GM15510 (cell line): ENCODE measurements around the gene ABCA4.

ENCODE experiments used
- POLR2A ChIP-seq: IDR thresholded peaks from 3 replicates; pipeline ENCODE4 v1.6.1; 2011; ENCODE audit warnings: borderline replicate concordance; ENCODE audit not compliant: insufficient read length; ENCODE audit errors: extremely low read depth

Gene ABCA4

GRCh38 chr1:94079080-94079940 is 41.6 kb downstream of the ABCA4 start:
- no peak for TF ChIP-seq POLR2A

- TF ChIP-seq POLR2A = no peak
Measured at GRCh38 chr1:94072840-94073522, 48.0 kb downstream of the ABCA4 start.

- no peak for TF ChIP-seq POLR2A
Measured at GRCh38 chr1:94071976-94072375, 49.0 kb downstream of the ABCA4 start.

- no peak for TF ChIP-seq POLR2A
Measured at GRCh38 chr1:94071391-94071790, 49.6 kb downstream of the ABCA4 start.

- TF ChIP-seq POLR2A = no peak
Measured at GRCh38 chr1:94070865-94071264, 50.1 kb downstream of the ABCA4 start.

GRCh38 chr1:94069919-94070285 is 51.0 kb downstream of the ABCA4 start:
- no peak for TF ChIP-seq POLR2A

- TF ChIP-seq POLR2A = no peak
Measured at GRCh38 chr1:94068999-94069918, 51.7 kb downstream of the ABCA4 start.

GRCh38 chr1:94068096-94068998 is 52.6 kb downstream of the ABCA4 start:
- TF ChIP-seq POLR2A = no peak

GRCh38 chr1:94067196-94067595 is 53.8 kb downstream of the ABCA4 start:
- TF ChIP-seq POLR2A = no peak

GRCh38 chr1:94063379-94063778 is 57.6 kb downstream of the ABCA4 start:
- no peak for TF ChIP-seq POLR2A

GRCh38 chr1:94061513-94062443 is 59.2 kb downstream of the ABCA4 start:
- no peak for TF ChIP-seq POLR2A

GRCh38 chr1:94060720-94061119 is 60.2 kb downstream of the ABCA4 start:
- TF ChIP-seq POLR2A = no peak

GRCh38 chr1:94058766-94059165 is 62.2 kb downstream of the ABCA4 start:
- no peak for TF ChIP-seq POLR2A
